Body of pancreas (tissue), 4 donors: ENCODE measurements around the gene MSANTD3.

Experiments
- CTCF ChIP-seq, 7 experiments: fragments of 450-650 bp in 4 of 7; fragments of 200-600 bp in 3 of 7; sonication (generic) in 3 of 7; IDR thresholded peaks; one replicate each; pipeline ENCODE4 v1.5.1; 2016 to 2019; ENCODE audit warnings: antibody characterized with exemption in 7 of 7
- POLR2A ChIP-seq, 3 donors: fragments of 450-650 bp; IDR thresholded peaks; one replicate each; pipeline ENCODE4 v1.6.1; 2016; ENCODE audit warnings: antibody characterized with exemption in 3 of 3, mild to moderate bottlenecking in 2 of 3

- TF ChIP-seq POLR2A (IDR thresholded peaks at IDR 0.05) (no peak), CTCF (IDR thresholded peaks at IDR 0.05) (no peak)
Measured at GRCh38 chr9:100379862-100380261, 47.1 kb upstream of the MSANTD3 start.
